GM06990 (cell line): ENCODE data around the gene CAMTA1.
"Not testable (repeated sequence)": the region's sequence is repeated elsewhere in the genome, so short reads cannot be mapped to it uniquely, and the experiment has no call there.

Source experiments
- DNase-seq: peaks from one replicate; pipeline ENCODE4 v3.0.0-alpha.2; 2011; ENCODE audit not compliant: insufficient read length; ENCODE audit errors: extremely low read depth
- H3K27me3 ChIP-seq: replicated peaks from 2 replicates; pipeline ENCODE4 v1.6.0; 2011; ENCODE audit warnings: low read length; ENCODE audit not compliant: control insufficient read depth, insufficient read depth
- H3K36me3 ChIP-seq: 2 replicates; pipeline ENCODE4 v1.5.1; 2011; ENCODE audit warnings: low read length; ENCODE audit not compliant: control insufficient read depth, insufficient read depth
- H3K4me3 ChIP-seq: replicated peaks from 2 replicates; pipeline ENCODE4 v1.5.1; 2011; ENCODE audit warnings: low read depth, mild to moderate bottlenecking, control low read depth, low read length
- CTCF ChIP-seq: IDR thresholded peaks from 2 replicates; pipeline ENCODE4 v1.5.1; 2011; ENCODE audit warnings: low read length, control low read depth, mild to moderate bottlenecking, inconsistent platforms; ENCODE audit not compliant: insufficient read depth, poor library complexity, severe bottlenecking

The CAMTA1 gene

GRCh38 chr1:7684861-7685635 is 899.8 kb downstream of the CAMTA1 start:
- no peak for TF ChIP-seq CTCF
- Histone ChIP-seq H3K27me3 (no peaks in the 10 kb centered on the region; the same call in 1 of the 2 replicates), H3K36me3 (no peaks in the 10 kb centered on the region), H3K4me3 (no peak overlapping the region)
- DNase-seq, result no peak

DNA sequence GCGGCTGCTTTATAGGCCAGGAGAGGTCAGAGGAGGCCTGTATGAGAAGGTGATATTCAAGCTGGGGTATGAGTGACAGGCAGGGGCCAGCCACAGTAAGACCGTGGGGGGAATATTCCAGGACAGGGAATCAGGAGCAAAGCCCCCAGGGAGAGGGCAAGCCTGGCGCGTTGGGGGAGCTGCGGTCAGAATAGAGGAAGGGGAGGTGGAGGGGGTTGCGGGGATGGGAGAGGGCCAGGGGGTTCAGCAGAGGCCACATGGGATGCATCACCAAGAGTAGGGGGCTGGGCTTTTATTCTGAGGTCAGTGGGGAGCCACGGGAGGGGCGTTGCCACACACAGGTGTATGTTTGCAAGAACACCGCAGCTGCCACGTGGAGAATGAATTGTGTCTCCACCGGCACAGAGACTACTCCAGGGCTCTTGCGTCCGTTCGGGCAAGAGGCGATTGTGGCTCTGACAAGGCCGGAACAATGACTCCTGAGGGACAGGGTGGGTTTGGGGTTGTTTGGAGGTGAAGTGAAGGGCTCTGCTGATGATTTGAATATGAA is 901.1 kb downstream of the CAMTA1 start:
- Histone ChIP-seq H3K4me3 (no peak overlapping the region), H3K27me3 (no peaks in the 10 kb centered on the region; the same call in 1 of the 2 replicates), H3K36me3 (no peaks in the 10 kb centered on the region)
- DNase-seq, result no peak
- TF ChIP-seq CTCF, result no peak

DNA sequence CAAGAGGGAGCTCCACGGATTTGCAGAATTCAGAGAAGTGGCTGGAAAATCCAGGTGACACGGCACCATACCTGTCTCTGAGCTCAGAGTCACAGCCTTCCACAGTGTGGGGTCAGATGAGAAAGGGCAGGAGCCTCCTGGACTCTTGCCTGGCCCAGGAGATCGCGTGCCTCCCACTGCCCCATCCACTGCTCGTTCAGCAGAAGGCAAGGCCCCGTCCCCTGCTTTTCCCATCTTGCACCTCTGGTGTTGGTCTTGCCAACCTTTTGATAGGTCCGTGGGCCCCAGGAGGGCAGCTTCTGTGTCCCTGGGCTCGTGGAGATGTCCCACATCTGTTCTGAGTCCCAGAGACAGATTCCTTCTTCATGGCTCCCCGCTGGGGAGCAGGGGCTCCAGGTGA is 902.2 kb downstream of the CAMTA1 start:
- Histone ChIP-seq H3K27me3 (no peaks in the 10 kb centered on the region; the same call in 1 of the 2 replicates), H3K36me3 (no peaks in the 10 kb centered on the region), H3K4me3 (no peak overlapping the region)
- DNase-seq, result no peak
- no peak for TF ChIP-seq CTCF

- no peak overlapping the region for H3K4me3 ChIP-seq
- no peak for DNase-seq
- TF ChIP-seq CTCF, result no peak
- H3K27me3 ChIP-seq, result no peaks in the 10 kb centered on the region; the same call in 1 of the 2 replicates
- no peaks in the 10 kb centered on the region for H3K36me3 ChIP-seq
Observed at GRCh38 chr1:7688659-7689058, 903.4 kb downstream of the CAMTA1 start.

GRCh38 chr1:7689307-7689706 is 904.1 kb downstream of the CAMTA1 start:
- not testable (repeated sequence) for H3K27me3 ChIP-seq, DNase-seq, H3K36me3 ChIP-seq, H3K4me3 ChIP-seq

- H3K36me3 ChIP-seq, result no peaks in the 10 kb centered on the region
- no peaks in the 10 kb centered on the region; the same call in 1 of the 2 replicates for H3K27me3 ChIP-seq
- H3K4me3 ChIP-seq, result no peak overlapping the region
- no peak for TF ChIP-seq CTCF
- DNase-seq, result no peak
Observed at GRCh38 chr1:7690076-7690475, 904.8 kb downstream of the CAMTA1 start.
